Skeletal muscle cell (primary cell): ENCODE measurements around the gene BFAR.
"Not testable (repeated sequence)": the region's sequence is repeated elsewhere in the genome, so short reads cannot be mapped to it uniquely, and the experiment has no call there.

Experiments
- DNase-seq: peaks from one replicate; pipeline ENCODE4 v3.0.0-alpha.2; 2010; ENCODE audit warnings: low read depth
- H3K4me3 ChIP-seq: 2 replicates; pipeline ENCODE4 v1.5.1; 2011; ENCODE audit warnings: low read depth, mild to moderate bottlenecking, control low read depth, low read length, moderate library complexity

The BFAR gene

DNA sequence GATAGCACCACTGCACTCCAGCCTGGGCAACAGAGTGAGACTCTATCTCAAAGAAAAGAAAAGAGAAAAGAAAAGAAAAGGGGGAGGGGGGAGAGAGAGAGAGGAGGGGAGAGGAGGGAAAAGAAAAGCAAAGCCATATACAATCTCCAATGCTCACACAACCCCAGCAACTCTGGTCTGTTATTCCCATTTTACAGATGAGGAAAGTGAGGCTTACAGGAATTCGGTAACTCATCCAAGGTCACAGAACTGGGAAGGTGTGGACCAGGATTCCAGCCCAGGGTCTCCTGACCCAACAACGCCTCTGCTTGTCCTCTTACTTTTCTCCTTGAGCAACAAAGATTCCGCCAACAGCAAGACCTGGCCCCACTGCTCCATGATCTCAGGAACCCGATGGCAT is 48.4 kb downstream of the BFAR start:
- DNase-seq = no peak
- H3K4me3 ChIP-seq = no peak overlapping the region

DNA sequence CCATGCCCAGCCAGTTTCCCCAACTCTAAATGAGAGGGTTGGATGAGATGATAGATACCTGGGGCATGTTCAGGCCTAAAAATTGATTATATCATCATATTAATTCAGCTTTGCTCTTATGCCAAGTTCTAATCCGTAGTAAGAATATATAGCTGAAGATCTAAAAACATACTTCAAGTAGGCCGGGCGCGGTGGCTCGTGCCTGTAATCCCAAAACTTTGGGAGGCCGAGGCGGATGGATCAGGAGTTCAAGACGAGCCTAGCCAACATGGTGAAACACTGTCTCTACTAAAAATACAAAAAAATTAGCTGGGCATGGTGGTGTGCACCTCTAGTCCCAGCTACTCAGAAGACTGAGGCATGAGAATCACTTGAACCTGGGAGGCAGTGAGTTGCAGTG is 49.4 kb downstream of the BFAR start:
- DNase-seq = no peak
- no peak overlapping the region for H3K4me3 ChIP-seq

DNA sequence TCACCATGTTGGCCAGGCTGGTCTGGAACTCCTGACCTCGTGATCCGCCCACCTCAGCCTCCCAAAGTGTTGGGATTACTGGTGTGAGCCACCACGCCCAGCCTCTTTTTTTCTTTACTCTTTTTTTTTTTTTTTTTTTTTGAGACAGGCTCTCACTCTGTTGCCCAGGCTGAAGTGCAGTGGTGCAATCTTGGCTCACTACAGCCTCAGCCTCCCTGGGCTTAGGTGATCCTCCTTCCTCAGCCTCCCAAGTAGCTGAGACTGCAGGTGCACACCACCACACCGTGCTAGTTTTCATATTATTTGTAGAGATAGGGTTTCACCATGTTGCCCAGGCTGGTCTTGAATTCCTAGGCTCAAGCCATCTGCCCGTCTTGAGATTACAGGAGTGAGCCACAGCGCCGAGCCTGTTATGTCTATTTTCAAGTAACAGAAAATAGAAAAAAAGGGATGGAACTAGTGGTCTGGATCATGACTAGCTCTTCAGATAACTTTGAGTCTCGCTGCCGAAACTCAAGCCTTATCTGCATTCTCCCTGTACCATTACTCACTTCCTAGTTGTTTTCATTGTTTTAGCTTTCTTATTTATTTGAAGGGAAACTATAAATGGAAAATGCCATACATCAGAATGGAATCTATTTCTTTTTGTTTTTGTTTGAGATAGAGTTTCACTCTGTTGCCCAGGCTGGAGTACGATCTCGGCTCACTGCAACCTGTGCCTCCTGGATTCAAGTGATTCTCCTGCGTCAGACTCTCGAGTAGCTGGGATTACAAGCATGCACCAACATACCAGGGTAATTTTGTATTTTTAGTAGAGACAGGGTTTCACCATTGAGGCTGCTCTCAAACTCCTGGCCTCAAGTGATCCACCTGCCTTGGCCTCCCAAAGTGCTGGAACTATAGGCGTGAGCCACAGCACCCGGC is 53.4 kb downstream of the BFAR start:
- not testable (repeated sequence) for DNase-seq, H3K4me3 ChIP-seq

DNA sequence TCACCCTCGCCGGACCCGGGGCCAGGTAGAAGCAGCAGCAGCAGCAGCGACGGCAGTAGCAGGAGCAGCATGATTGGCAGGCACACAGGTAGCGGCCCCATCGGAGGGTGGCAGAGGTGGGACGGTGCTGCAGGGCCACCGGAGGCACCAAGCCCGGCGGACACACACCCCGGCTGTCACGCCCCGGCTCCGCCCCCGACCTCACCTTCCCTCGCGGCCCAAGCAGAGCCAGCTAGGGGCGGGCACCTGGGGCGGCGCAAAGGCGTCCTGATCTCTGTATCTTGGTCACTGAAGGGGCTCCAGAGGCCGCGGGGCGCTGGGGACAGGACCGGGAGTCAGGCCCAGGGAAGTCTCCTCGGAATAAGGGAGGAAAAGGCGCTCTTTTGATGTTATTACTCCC is 61.4 kb downstream of the BFAR start, which contains the start of gene PLA2G10:
Gene PLA2G10, minus strand, starts transcription at position 180 of the 400 bp plus-strand sequence. Its CDS starts 79 bp downstream, at position 101.
- DNase-seq, H3K4me3 ChIP-seq: not testable (repeated sequence)

DNA sequence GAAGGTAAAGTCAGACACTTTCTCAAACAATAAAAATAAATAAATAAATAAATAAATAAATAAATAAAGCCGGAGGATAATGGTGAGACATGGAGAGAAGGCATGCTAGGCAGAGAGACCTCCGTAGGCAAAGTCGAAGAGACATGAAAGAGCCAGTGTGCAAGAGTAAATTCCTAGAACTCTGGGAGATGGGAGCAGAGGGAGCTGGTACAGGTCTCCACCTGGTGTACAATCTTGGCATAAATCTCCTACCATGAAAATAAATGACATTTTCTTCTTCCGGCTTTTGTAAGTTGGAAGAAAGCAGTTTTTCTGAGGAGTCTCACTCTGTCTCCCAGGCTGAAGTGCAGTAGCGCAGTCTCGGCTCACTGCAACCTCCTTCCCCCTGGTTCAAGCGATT is 69.1 kb downstream of the BFAR start:
- not testable (repeated sequence) for H3K4me3 ChIP-seq, DNase-seq

DNA sequence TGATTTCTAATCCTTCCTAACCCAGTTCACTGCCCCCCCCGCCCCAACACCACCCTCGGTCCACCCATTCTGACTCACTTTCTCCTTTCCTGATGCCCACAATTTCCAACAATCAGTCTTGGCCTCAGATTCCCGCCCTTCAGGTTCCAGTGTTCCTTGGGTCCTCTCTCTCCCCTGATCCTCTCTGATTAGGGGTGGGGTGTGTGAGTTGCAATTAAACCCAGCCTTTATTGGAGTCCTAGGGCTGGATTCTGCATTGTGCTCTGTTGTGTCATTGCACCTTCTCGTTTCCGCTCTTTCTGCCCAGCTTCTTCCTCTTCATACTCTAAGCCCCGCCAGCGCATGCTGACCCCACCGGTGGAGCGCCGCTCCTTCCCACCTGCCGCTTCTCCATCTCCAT is 69.9 kb downstream of the BFAR start:
- DNase-seq, H3K4me3 ChIP-seq: not testable (repeated sequence)

DNA sequence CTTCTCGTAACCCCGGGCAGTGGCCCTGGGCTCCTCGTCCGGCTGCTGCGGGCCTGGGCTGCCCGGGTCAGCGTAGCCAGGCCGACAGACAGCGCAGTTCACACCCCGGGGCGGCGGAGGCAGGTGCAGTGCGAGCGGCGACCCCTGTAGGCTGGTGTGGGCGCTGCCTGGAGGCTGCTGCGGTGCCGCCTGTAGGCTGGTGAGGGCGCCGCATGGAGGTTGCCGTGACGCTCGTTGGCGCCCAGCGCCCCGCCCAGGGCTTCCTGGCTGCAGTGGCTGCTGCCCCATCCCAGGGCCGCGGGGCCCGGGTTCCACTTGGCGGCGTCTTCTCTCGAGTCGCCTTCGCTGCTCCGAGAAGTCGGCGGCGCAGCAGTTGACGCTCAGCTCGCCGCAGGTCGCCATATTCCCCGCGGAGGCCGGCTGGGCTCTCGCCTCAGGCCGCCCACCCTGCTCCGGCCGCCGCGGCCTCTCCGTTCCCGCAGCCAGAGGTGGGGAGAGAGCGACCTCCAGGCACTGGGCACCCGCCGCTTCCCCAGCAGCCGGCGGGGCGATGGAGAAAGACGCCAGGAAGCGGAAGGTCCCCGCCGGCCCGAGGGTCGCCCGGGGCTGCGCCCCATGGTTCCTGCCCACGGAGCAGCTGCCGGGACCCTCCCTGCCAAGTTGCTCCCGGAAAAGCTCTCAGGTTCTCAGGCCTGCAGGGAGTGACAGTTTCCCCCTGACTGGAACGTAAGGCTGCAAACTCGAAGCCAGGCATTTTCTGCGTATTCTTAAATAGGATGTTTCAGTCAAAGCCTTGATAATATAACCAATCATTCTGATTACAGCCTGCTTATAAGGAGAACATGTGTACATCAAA is 70.6 kb downstream of the BFAR start, which contains the start of gene NPIPA3:
Gene NPIPA3, plus strand, starts transcription at position 256 of the 856 bp plus-strand sequence. CDS start 5,533 bp downstream, outside the sequence.
- H3K4me3 ChIP-seq, DNase-seq: not testable (repeated sequence)
